IMR-90 (cell line): ENCODE results near the gene WHRN. TPM values are rescaled to one million over a fixed set of nuclear protein-coding genes. Genes with fewer than 3 reads are reported as not detected.

Source experiments
- ATAC-seq: fragments of 200-7000 bp; cut with Tn5 transposase; 2 replicates; pipeline ENCODE4 v1.9.1; 2020; ENCODE audit warnings: low read depth, mild to moderate bottlenecking, moderate library complexity
- BruUV-seq: library from RNA; stranded (reverse); fragments of 400-500 nt; replicated peaks from 2 replicates; lab custom pipeline; 2021; lab: Mats Ljungman, UMichigan
- CTCF ChIA-PET: fragments of 300-600 bp; formaldehyde crosslinking; extraction: SDS; loops from one replicate; lab custom pipeline; 2021; ENCODE audit warnings: antibody characterized with exemption; lab: Yijun Ruan, JAX
- POLR2A ChIA-PET: fragments of 300-600 bp; sonication (Branson Sonifier 250); formaldehyde crosslinking; loops from one replicate; lab custom pipeline; 2022; ENCODE audit warnings: antibody characterized with exemption; ENCODE audit not compliant: unreplicated experiment; lab: Charles Lee
- DNase-seq: peaks from one replicate; pipeline ENCODE4 v3.0.0; 2013
- H2AFZ ChIP-seq: replicated peaks from 2 replicates; pipeline ENCODE3; 2013; ENCODE audit warnings: low read length, mild to moderate bottlenecking; ENCODE audit not compliant: poor library complexity
- H2AK5ac ChIP-seq: 2 replicates; pipeline ENCODE4 v1.6.1; 2013; ENCODE audit warnings: low read depth, low read length, inconsistent platforms
- H2AK9ac ChIP-seq: replicated peaks from 2 replicates; pipeline ENCODE3; 2013; ENCODE audit warnings: mild to moderate bottlenecking, low read depth, low read length, moderate library complexity; ENCODE audit not compliant: poor library complexity
- H2BK120ac ChIP-seq: 2 replicates; pipeline ENCODE4 v1.6.1; 2013; ENCODE audit warnings: low read depth, low read length, inconsistent platforms
- H2BK15ac ChIP-seq: 3 replicates; pipeline ENCODE4 v1.6.1; 2013; ENCODE audit warnings: low read depth, low read length, inconsistent platforms
- H2BK20ac ChIP-seq: 2 replicates; pipeline ENCODE4 v1.6.1; 2013; ENCODE audit warnings: low read depth, mild to moderate bottlenecking, inconsistent platforms, low read length, moderate library complexity
- H2BK5ac ChIP-seq: 2 replicates; pipeline ENCODE4 v1.6.1; 2013; ENCODE audit warnings: mild to moderate bottlenecking, low read depth, low read length, inconsistent platforms; ENCODE audit not compliant: poor library complexity, severe bottlenecking
- H3K14ac ChIP-seq: replicated peaks from 2 replicates; pipeline ENCODE4 v1.6.1; 2013; ENCODE audit warnings: low read depth, low read length, inconsistent platforms
- H3K18ac ChIP-seq: 2 replicates; pipeline ENCODE4 v1.6.1; 2013; ENCODE audit warnings: low read depth, low read length, control low read depth
- H3K23ac ChIP-seq: 2 replicates; pipeline ENCODE4 v1.6.1; 2013; ENCODE audit warnings: low read depth, low read length, inconsistent platforms
- H3K27ac ChIP-seq: 2 replicates; pipeline ENCODE4 v1.5.1; 2013; ENCODE audit warnings: mild to moderate bottlenecking, control low read depth, low read length; ENCODE audit not compliant: insufficient read depth
- H3K27me3 ChIP-seq: 2 replicates; pipeline ENCODE4 v1.6.1; 2013; ENCODE audit warnings: low read length; ENCODE audit not compliant: control insufficient read depth, insufficient read depth
- H3K36me3 ChIP-seq: 2 replicates; pipeline ENCODE4 v1.6.1; 2013; ENCODE audit warnings: low read length, mixed read lengths; ENCODE audit not compliant: control insufficient read depth, insufficient read depth
- H3K4ac ChIP-seq: 2 replicates; pipeline ENCODE4 v1.6.1; 2013; ENCODE audit warnings: low read depth, low read length, inconsistent platforms
- H3K4me1 ChIP-seq: 2 replicates; pipeline ENCODE4 v1.6.1; 2013; ENCODE audit warnings: low read length, mixed read lengths; ENCODE audit not compliant: control insufficient read depth, insufficient read depth
- H3K4me2 ChIP-seq: 2 replicates; pipeline ENCODE4 v1.6.1; 2013; ENCODE audit warnings: low read depth, mild to moderate bottlenecking, control low read depth, low read length, moderate library complexity
- H3K4me3 ChIP-seq: 2 replicates; pipeline ENCODE4 v1.5.1; 2013; ENCODE audit warnings: low read depth, mild to moderate bottlenecking, control low read depth, low read length, moderate library complexity; ENCODE audit not compliant: insufficient read depth
- H3K56ac ChIP-seq: 2 replicates; pipeline ENCODE4 v1.6.1; 2013; ENCODE audit warnings: low read length, inconsistent platforms; ENCODE audit not compliant: insufficient read depth; ENCODE audit errors: extremely low read depth
- H3K79me1 ChIP-seq, 2 experiments: 2 replicates each; pipeline ENCODE4 v1.6.1; 2013; ENCODE audit warnings: low read length in 2 of 2, inconsistent platforms in 1 of 2, low read depth in 1 of 2
- H3K9ac ChIP-seq: 2 replicates; pipeline ENCODE4 v1.6.1; 2013; ENCODE audit warnings: low read depth, low read length, control low read depth
- H3K9me1 ChIP-seq: 2 replicates; pipeline ENCODE4 v1.6.1; 2013; ENCODE audit warnings: low read length, inconsistent platforms; ENCODE audit not compliant: insufficient read depth
- H3K9me3 ChIP-seq: 2 replicates; pipeline ENCODE4 v1.6.1; 2013; ENCODE audit warnings: low read length; ENCODE audit not compliant: control insufficient read depth, insufficient read depth
- H4K20me1 ChIP-seq: 2 replicates; pipeline ENCODE4 v1.6.1; 2013; ENCODE audit warnings: low read length, inconsistent platforms; ENCODE audit not compliant: insufficient read depth
- H4K5ac ChIP-seq: 2 replicates; pipeline ENCODE4 v1.6.1; 2013; ENCODE audit warnings: mild to moderate bottlenecking, low read depth, low read length, control low read depth
- H4K8ac ChIP-seq, 2 experiments: 2 replicates each; pipeline ENCODE4 v1.6.1; 2013; ENCODE audit warnings: low read depth in 2 of 2, low read length in 2 of 2, control low read depth in 1 of 2, inconsistent platforms in 1 of 2
- H4K91ac ChIP-seq: 2 replicates; pipeline ENCODE4 v1.6.1; 2013; ENCODE audit warnings: low read depth, low read length, inconsistent platforms; ENCODE audit not compliant: insufficient read depth
- CEBPB ChIP-seq: IDR thresholded peaks from 2 replicates; pipeline ENCODE4 v1.6.1; 2012; ENCODE audit warnings: low read depth, low read length, improper control_type of control experiment
- CHD1 ChIP-seq: IDR thresholded peaks from 2 replicates; pipeline ENCODE4 v1.6.1; 2012; ENCODE audit warnings: low read depth, low read length, improper control_type of control experiment
- FOS ChIP-seq: fragments of 150-350 bp; IDR thresholded peaks from 2 replicates; pipeline ENCODE4 v1.6.1; 2016; ENCODE audit warnings: low read depth, low read length
- MAFK ChIP-seq: IDR thresholded peaks from 2 replicates; pipeline ENCODE4 v1.6.1; 2012; ENCODE audit warnings: low read depth, low read length, improper control_type of control experiment
- MXI1 ChIP-seq: IDR thresholded peaks from 2 replicates; pipeline ENCODE4 v1.6.1; 2012; ENCODE audit warnings: low read depth, mild to moderate bottlenecking, low read length, moderate library complexity, borderline replicate concordance
- POLR2A ChIP-seq: IDR thresholded peaks from 2 replicates; pipeline ENCODE4 v1.6.1; 2012; ENCODE audit warnings: mild to moderate bottlenecking, low read depth, low read length
- RAD21 ChIP-seq: IDR thresholded peaks from 2 replicates; pipeline ENCODE4 v1.6.1; 2012; ENCODE audit warnings: low read length, improper control_type of control experiment
- RCOR1 ChIP-seq: IDR thresholded peaks from 2 replicates; pipeline ENCODE4 v1.6.1; 2012; ENCODE audit warnings: mild to moderate bottlenecking, low read length, improper control_type of control experiment; ENCODE audit not compliant: insufficient replicate concordance
- RFX5 ChIP-seq: IDR thresholded peaks from 2 replicates; pipeline ENCODE4 v1.8.0; 2012; ENCODE audit warnings: low read depth, mild to moderate bottlenecking, low read length, moderate library complexity
- WGBS, 2 experiments: methylation state at CpG; one replicate each; pipeline versions ENCODE4 v1.1.5 to v1.1.7; 2013; ENCODE audit warnings: missing lambda C conversion rate in 2 of 2; ENCODE audit not compliant: insufficient read length in 1 of 2; ENCODE audit errors: extremely low coverage in 2 of 2; 5-methylcytosine and 5-hydroxymethylcytosine counted together
- dilution Hi-C: fragments of 300-500 bp; cut with HindIII; formaldehyde crosslinking; loops from one replicate; pipeline ENCODE4 v1.14.3; 2018; ENCODE audit warnings: low sequenced_read_pairs; ENCODE audit not compliant: unreplicated experiment
- in situ Hi-C: fragments of 300-500 bp; cut with MboI; formaldehyde crosslinking; loops from 3 replicates; pipeline ENCODE4 v1.14.3; 2019; ENCODE audit warnings: low sequenced_read_pairs, inconsistent platforms, mixed read lengths
- intact Hi-C: fragments of 100-400 bp; cut with micrococcal nuclease; formaldehyde crosslinking; loops from 2 replicates; pipeline ENCODE4 v1.10.0; 2022
- polyA plus RNA-seq, 3 experiments: library from polyadenylated mRNA; depleted of rRNA; stranded (reverse); fragments of >200 nt; gene quantifications; 2 replicates each; pipeline ENCODE4 v1.2.3, GENCODE V29; 2012; ENCODE audit warnings: low replicate concordance in 1 of 3
- total RNA-seq: library from RNA; depleted of rRNA; stranded (reverse); fragments of >200 nt; gene quantifications from 2 replicates; pipeline ENCODE4 v1.2.3, GENCODE V29; 2012
- TF ChIP-seq, protein P1 (sequence below): fragments of 150-350 bp; IDR thresholded peaks from 2 replicates; pipeline ENCODE4 v1.6.1; 2017; ENCODE audit warnings: mild to moderate bottlenecking, antibody characterized with exemption, low read length, low read depth
- TF ChIP-seq, protein P2 (sequence below): conservative IDR thresholded peaks from 2 replicates; pipeline ENCODE4 v1.5.1; 2012; ENCODE audit warnings: mild to moderate bottlenecking, low read depth, low read length, improper control_type of control experiment
- TF ChIP-seq, protein P3 (sequence below): fragments of 150-350 bp; IDR thresholded peaks from 2 replicates; pipeline ENCODE4 v1.6.1; 2016; ENCODE audit warnings: low read depth, mild to moderate bottlenecking, low read length, moderate library complexity, borderline replicate concordance

Gene WHRN
- total and polyA plus RNA-seq, 2 of the 4 experiments (the other 2 are of a cell fraction) = 0.18 to 2.6 TPM

DNA sequence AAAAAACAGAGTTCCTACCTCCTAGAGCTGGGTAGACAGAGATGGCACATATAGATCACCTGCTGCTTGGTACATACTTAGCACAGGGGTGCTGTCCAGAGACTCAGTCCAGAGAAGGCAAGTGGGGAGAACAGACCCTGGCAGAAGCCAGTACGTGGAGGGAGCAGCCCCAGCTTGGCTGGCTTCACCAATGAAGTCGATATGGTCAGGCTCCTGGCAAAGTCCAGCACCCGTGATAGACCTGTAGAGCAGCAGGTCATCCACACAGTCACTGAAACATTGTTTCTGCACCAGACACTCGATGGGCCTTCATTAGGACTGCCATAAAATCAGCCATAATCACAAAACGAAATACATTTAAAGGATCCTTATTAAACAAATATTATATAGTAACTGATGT, 45.8 kb downstream of the WHRN start:
- BruUV-seq = no TSS peak
- Histone ChIP-seq H3K18ac (no peak overlapping the region), H2AK5ac (no peak overlapping the region), H4K8ac (no peak overlapping the region), H2BK120ac (no peak overlapping the region), H2BK20ac (no peak overlapping the region), H3K4me3 (no peak overlapping the region), H3K4ac (no peak overlapping the region), H3K36me3 (no peaks in the 10 kb centered on the region), H2BK5ac (no peak overlapping the region), H3K9ac (no peak overlapping the region), H4K20me1 (no peaks in the 10 kb centered on the region), H2AFZ (no peak overlapping the region), H3K27me3 (no peaks in the 10 kb centered on the region; the same call in 1 of the 2 replicates), H2BK15ac (no peak overlapping the region), H3K23ac (no peak overlapping the region), H3K9me3 (no peaks in the 10 kb centered on the region), H3K14ac (no peak overlapping the region), H3K27ac (no peak overlapping the region), H3K79me1 (no peaks in the 10 kb centered on the region), H3K4me2 (no peak overlapping the region), H2AK9ac (peak overlapping the region; percentile 20), H4K91ac (no peak overlapping the region), H3K9me1 (no peaks in the 10 kb centered on the region), H4K5ac (no peak overlapping the region), H3K56ac (no peak overlapping the region), H3K4me1 (no peaks in the 10 kb centered on the region)
- no CpG with 5 or more reads among the region's 5 CpGs for WGBS, 2 experiments
- ATAC-seq = no peak
- no peak for TF ChIP-seq CEBPB
- no peak for TF ChIP-seq RAD21
- TF ChIP-seq RFX5 = no peak
- TF ChIP-seq RCOR1 = no peak
- TF ChIP-seq CHD1 = no peak
- no peak for TF ChIP-seq MAFK
- no peak for TF ChIP-seq FOS
- TF ChIP-seq POLR2A = no peak
- TF ChIP-seq, protein P1, sequence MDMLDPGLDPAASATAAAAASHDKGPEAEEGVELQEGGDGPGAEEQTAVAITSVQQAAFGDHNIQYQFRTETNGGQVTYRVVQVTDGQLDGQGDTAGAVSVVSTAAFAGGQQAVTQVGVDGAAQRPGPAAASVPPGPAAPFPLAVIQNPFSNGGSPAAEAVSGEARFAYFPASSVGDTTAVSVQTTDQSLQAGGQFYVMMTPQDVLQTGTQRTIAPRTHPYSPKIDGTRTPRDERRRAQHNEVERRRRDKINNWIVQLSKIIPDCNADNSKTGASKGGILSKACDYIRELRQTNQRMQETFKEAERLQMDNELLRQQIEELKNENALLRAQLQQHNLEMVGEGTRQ = no peak
- TF ChIP-seq, protein P2, sequence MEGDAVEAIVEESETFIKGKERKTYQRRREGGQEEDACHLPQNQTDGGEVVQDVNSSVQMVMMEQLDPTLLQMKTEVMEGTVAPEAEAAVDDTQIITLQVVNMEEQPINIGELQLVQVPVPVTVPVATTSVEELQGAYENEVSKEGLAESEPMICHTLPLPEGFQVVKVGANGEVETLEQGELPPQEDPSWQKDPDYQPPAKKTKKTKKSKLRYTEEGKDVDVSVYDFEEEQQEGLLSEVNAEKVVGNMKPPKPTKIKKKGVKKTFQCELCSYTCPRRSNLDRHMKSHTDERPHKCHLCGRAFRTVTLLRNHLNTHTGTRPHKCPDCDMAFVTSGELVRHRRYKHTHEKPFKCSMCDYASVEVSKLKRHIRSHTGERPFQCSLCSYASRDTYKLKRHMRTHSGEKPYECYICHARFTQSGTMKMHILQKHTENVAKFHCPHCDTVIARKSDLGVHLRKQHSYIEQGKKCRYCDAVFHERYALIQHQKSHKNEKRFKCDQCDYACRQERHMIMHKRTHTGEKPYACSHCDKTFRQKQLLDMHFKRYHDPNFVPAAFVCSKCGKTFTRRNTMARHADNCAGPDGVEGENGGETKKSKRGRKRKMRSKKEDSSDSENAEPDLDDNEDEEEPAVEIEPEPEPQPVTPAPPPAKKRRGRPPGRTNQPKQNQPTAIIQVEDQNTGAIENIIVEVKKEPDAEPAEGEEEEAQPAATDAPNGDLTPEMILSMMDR = no peak
- TF ChIP-seq MXI1 = no peak
- TF ChIP-seq, protein P3, sequence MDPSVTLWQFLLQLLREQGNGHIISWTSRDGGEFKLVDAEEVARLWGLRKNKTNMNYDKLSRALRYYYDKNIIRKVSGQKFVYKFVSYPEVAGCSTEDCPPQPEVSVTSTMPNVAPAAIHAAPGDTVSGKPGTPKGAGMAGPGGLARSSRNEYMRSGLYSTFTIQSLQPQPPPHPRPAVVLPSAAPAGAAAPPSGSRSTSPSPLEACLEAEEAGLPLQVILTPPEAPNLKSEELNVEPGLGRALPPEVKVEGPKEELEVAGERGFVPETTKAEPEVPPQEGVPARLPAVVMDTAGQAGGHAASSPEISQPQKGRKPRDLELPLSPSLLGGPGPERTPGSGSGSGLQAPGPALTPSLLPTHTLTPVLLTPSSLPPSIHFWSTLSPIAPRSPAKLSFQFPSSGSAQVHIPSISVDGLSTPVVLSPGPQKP = no peak
- ChIA-PET POLR2A (no interaction called here), CTCF (no interaction called here)
- in situ Hi-C loops = no loop called here
- dilution Hi-C loops = no loop called here
- no peak for DNase-seq
- intact Hi-C loops = no loop called here
